ENCODE data around the gene SLC38A11. TPM values are rescaled to one million over a fixed set of nuclear protein-coding genes. Genes with fewer than 3 reads are reported as not detected.

The SLC38A11 gene
- total RNA-seq, 1 experiment from 2014 or later = not detected

DNA sequence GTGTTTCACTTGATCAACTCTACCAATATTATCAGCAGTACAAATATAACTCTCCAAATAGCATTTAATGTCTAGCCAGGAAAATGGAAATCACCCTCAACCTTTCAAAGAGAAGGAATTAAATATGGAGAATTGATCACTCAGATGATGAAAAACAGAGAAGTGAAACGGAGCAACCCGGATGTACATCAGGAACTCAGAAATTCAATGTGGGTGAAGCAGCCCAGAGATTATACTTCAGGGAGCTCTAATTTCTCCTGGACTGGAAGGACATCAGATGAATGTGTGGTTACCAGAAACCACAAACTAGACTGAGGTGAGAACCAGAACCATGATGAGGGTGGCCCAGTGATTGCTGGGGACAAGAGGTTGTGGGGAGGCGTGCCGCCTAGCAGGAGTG, 78.2 kb downstream of the SLC38A11 start:
- DNase-seq (ENCODE audit: low read depth, low spot score) = no peak
- POLR2A ChIA-PET = no interaction called here
- CTCF ChIA-PET = interaction anchor here (1.2 kb wide), 1 partner anchor 35 kb away, joined by 6 read pairs; the partner anchor contains the start of gene COBLL1
- TF ChIP-seq ZNF274 (IDR thresholded peaks at IDR 0.05; ENCODE audit: low read depth, low read length) = no peak
- no peak for TF ChIP-seq FOSL1 (IDR thresholded peaks at IDR 0.05; ENCODE audit: low read depth)
- no peak for TF ChIP-seq CBX3 (IDR thresholded peaks at IDR 0.05; ENCODE audit: low read depth)
- TF ChIP-seq, protein P1, sequence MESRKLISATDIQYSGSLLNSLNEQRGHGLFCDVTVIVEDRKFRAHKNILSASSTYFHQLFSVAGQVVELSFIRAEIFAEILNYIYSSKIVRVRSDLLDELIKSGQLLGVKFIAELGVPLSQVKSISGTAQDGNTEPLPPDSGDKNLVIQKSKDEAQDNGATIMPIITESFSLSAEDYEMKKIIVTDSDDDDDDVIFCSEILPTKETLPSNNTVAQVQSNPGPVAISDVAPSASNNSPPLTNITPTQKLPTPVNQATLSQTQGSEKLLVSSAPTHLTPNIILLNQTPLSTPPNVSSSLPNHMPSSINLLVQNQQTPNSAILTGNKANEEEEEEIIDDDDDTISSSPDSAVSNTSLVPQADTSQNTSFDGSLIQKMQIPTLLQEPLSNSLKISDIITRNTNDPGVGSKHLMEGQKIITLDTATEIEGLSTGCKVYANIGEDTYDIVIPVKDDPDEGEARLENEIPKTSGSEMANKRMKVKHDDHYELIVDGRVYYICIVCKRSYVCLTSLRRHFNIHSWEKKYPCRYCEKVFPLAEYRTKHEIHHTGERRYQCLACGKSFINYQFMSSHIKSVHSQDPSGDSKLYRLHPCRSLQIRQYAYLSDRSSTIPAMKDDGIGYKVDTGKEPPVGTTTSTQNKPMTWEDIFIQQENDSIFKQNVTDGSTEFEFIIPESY (IDR thresholded peaks at IDR 0.05; ENCODE audit: extremely low read depth, insufficient replicate concordance, low read length) = no peak
- no peak for TF ChIP-seq SRF (IDR thresholded peaks at IDR 0.05; ENCODE audit: low read depth)
- TF ChIP-seq YY1 (IDR thresholded peaks at IDR 0.05; ENCODE audit: extremely low read depth, insufficient replicate concordance, low read depth, low read length) = no peak
- TF ChIP-seq, protein P2, sequence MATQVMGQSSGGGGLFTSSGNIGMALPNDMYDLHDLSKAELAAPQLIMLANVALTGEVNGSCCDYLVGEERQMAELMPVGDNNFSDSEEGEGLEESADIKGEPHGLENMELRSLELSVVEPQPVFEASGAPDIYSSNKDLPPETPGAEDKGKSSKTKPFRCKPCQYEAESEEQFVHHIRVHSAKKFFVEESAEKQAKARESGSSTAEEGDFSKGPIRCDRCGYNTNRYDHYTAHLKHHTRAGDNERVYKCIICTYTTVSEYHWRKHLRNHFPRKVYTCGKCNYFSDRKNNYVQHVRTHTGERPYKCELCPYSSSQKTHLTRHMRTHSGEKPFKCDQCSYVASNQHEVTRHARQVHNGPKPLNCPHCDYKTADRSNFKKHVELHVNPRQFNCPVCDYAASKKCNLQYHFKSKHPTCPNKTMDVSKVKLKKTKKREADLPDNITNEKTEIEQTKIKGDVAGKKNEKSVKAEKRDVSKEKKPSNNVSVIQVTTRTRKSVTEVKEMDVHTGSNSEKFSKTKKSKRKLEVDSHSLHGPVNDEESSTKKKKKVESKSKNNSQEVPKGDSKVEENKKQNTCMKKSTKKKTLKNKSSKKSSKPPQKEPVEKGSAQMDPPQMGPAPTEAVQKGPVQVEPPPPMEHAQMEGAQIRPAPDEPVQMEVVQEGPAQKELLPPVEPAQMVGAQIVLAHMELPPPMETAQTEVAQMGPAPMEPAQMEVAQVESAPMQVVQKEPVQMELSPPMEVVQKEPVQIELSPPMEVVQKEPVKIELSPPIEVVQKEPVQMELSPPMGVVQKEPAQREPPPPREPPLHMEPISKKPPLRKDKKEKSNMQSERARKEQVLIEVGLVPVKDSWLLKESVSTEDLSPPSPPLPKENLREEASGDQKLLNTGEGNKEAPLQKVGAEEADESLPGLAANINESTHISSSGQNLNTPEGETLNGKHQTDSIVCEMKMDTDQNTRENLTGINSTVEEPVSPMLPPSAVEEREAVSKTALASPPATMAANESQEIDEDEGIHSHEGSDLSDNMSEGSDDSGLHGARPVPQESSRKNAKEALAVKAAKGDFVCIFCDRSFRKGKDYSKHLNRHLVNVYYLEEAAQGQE (IDR thresholded peaks at IDR 0.05; ENCODE audit: low read depth) = no peak
- TF ChIP-seq EZH2phosphoT487 (IDR thresholded peaks at IDR 0.05; ENCODE audit: borderline replicate concordance) = no peak
- no peak for TF ChIP-seq ZFX (IDR thresholded peaks at IDR 0.05)
- TF ChIP-seq RAD21 (IDR thresholded peaks at IDR 0.05; ENCODE audit: low read depth) = no peak
- RAD21 ChIA-PET (ENCODE audit: low non-redundant PET in 1 of 2, low total read pairs in 2 of 2, uncharacterized antibody in 2 of 2, unreplicated experiment in 2 of 2) = no interaction called here
- Histone ChIP-seq H3K36me3 (ENCODE audit: control insufficient read depth in 1 of 2, insufficient read depth in 2 of 2, low read length in 2 of 2) (no peaks in the 10 kb centered on the region), H3K9me3 (ENCODE audit: control insufficient read depth in 1 of 2, insufficient read depth in 1 of 2, low read depth in 1 of 2, low read length in 2 of 2) (no peaks in the 10 kb centered on the region), H3K79me2 (ENCODE audit: insufficient read depth, low read length) (no peaks in the 10 kb centered on the region), H3K9ac (ENCODE audit: low read length) (no peak overlapping the region), H3K9me2 (ENCODE audit: insufficient read depth) (no peaks in the 10 kb centered on the region), H3K4me2 (ENCODE audit: low read length) (no peak overlapping the region), H3K4me3 (replicated peaks in 1 of 2; ENCODE audit: low read depth in 1 of 2, low read length in 2 of 2) (no peak overlapping the region), H4K20me1 (ENCODE audit: insufficient read depth) (no peaks in the 10 kb centered on the region), H3K4me1 (ENCODE audit: control insufficient read depth in 1 of 2, insufficient read depth in 2 of 2, low read length in 2 of 2) (no peaks in the 10 kb centered on the region), H3K27ac (ENCODE audit: low read depth, low read length) (no peak overlapping the region), H2AFZ (ENCODE audit: low read depth, low read length, poor library complexity, severe bottlenecking) (no peak overlapping the region), H3K27me3 (ENCODE audit: insufficient read depth, low read length) (no peaks in the 10 kb centered on the region)
- no TSS peak for BruUV-seq (replicated peaks)
- intact Hi-C loops (cut with micrococcal nuclease) = no loop called here
- ATAC-seq = no peak

All from HCT116 (cell line).